ENCODE results near the gene ANKDD1B.

The ANKDD1B gene

DNA sequence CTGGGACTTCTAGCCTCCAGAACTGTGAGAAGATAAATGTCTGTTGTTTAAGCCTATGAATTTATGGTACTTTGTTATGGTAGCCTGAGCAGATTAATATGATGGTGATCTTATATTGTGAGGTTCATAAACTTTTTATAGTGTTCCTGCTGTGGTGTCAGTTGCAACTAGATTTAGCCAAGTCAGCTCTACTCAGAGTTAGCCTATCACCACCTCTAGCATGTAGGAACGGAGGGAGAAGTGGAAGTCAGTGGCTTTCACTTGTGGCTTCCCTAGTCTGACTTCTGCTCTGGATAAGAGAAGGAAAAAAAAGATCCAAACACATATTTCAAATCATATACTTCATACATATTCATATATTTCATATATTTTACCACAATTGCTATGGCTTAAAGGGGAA is 99.4 kb downstream of the ANKDD1B start:
- no peak for DNase-seq

- DNase-seq: no peak
Observed at GRCh38 chr5:75711151-75711550, 99.9 kb downstream of the ANKDD1B start.

DNA sequence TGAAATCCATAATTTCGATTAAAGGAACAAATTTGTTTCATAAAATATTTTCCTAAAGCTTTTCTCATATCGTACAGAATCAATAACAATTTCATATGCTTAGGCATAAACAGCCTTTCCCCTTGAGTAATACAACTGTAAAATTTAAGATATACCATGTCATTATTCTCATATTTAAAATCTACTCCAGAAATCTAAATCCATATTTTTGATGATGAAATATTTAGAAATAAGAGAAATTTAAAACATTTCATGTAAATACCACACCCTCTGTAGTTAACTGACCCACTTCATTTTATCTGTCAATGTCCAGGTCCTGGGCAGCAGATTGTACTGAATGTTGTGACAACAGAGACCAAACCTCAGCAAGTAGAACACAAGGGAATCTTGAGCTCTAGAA is 100.8 kb downstream of the ANKDD1B start:
- DNase-seq: no peak

- DNase-seq: no peak
Observed at GRCh38 chr5:75716715-75717081, 105.4 kb downstream of the ANKDD1B start.

DNA sequence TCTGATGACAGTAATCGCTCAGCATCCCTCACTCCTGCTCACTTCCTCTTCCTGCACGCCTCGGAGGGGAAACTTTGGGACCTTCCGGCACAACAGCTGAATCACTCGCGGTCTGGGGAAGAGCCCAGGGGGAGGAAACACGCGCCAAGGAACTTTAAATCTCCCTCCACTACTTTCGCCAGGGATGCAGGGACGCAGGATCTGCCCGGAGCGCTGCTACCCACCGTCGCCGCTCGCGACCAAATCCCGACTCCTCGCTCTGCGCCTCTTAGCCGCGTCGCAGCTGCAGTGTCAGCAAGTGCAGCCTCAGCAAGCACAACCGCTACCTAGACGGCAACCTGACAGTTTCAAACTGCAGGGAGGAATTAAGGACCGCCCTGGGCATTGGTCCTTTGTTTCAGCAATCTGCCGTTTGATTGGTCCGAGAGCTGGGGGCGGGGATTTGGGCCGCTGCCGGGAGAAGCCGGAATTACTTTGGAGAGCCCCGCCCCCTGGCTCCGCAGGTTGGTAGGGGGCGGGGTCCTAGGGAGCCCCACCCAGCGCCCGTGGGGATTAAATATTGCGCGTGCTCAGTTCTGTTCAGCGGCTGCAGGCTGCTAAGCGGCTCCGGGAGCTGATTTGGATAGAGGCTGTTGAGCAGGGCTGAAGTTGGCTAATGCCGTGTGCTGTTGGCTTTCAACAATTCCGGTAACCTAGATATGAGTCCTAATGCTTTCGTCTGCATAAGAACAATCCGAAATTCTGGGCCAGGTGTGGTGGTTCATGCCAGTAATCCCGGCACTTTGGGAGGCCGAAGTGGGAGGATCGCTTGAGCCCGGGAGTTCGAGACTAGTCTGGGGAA is 106.0 kb downstream of the ANKDD1B start, which contains the start of gene POC5:
Gene POC5, minus strand, starts transcription at position 356 of the 841 bp plus-strand sequence. CDS start 4,500 bp downstream, outside the sequence.
- peak; percentile 93 to 95 for DNase-seq

DNA sequence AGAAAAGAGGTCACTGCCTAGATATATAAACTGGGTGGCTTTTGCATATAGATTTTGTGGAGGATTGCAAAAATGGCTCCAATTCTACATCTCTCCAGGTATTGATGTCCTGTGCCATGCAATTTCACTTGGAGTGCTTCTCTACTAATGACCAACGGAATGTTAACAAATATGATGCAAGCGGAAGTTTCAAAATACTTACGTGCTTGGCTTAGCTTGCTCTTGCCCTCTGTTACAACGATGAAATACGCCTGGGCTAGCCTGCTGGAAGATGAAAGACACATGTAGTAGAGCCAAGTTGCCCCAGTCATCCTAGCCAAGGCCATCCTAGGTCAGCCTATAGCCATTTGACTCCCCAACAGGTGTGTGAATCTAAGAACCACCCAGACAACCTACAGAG is 109.6 kb downstream of the ANKDD1B start:
- no peak for DNase-seq
